IPS DF 6.9 (cell line): ENCODE data around the gene SLC25A41.
"Not testable (repeated sequence)": the region's sequence is repeated elsewhere in the genome, so short reads cannot be mapped to it uniquely, and the experiment has no call there.

Experiments
- DNase-seq: peaks from one replicate; pipeline ENCODE4 v3.0.0-alpha.2; 2013; ENCODE audit warnings: low read depth, low spot score
- H3K27ac ChIP-seq: one replicate; pipeline ENCODE4 v1.5.1; 2013; ENCODE audit warnings: low read length, control low read depth
- H3K27me3 ChIP-seq: 2 replicates; pipeline ENCODE4 v1.6.1; 2013; ENCODE audit warnings: mild to moderate bottlenecking, low read length; ENCODE audit not compliant: control insufficient read depth, insufficient read depth
- H3K36me3 ChIP-seq: 2 replicates; pipeline ENCODE4 v1.6.1; 2013; ENCODE audit warnings: low read length; ENCODE audit not compliant: control insufficient read depth, insufficient read depth
- H3K4me1 ChIP-seq: 2 replicates; pipeline ENCODE4 v1.6.1; 2013; ENCODE audit warnings: low read length; ENCODE audit not compliant: control insufficient read depth, insufficient read depth
- H3K4me3 ChIP-seq: 2 replicates; pipeline ENCODE4 v1.5.1; 2013; ENCODE audit warnings: mild to moderate bottlenecking, low read length
- H3K9me3 ChIP-seq: 2 replicates; pipeline ENCODE4 v1.6.1; 2013; ENCODE audit warnings: low read length, inconsistent platforms; ENCODE audit not compliant: control insufficient read depth, insufficient read depth
- WGBS: extraction: QIAGEN DNeasy Blood & Tissue Kit; methylation state at CpG from one replicate; pipeline ENCODE4 v1.1.7; 2013; ENCODE audit warnings: mixed read lengths, missing lambda C conversion rate; ENCODE audit not compliant: insufficient read length, insufficient coverage; 5-methylcytosine and 5-hydroxymethylcytosine counted together

The SLC25A41 gene

GRCh38 chr19:6428692-6429418, 4.7 kb downstream of the SLC25A41 start:
- no CpG with 5 or more reads among the region's 2 CpGs for WGBS
- H3K27me3 ChIP-seq, H3K27ac ChIP-seq, H3K9me3 ChIP-seq, H3K4me1 ChIP-seq, H3K4me3 ChIP-seq, DNase-seq, H3K36me3 ChIP-seq: not testable (repeated sequence)

- Histone ChIP-seq H3K27me3 (no peaks in the 10 kb centered on the region), H3K27ac (no peak overlapping the region), H3K9me3 (no peaks in the 10 kb centered on the region; the same call in 1 of the 2 replicates), H3K4me3 (no peak overlapping the region), H3K36me3 (no peaks in the 10 kb centered on the region), H3K4me1 (no peaks in the 10 kb centered on the region)
- WGBS, result no CpG with 5 or more reads among the region's 18 CpGs
- no peak for DNase-seq
Observed at GRCh38 chr19:6427131-6427530, 6.4 kb downstream of the SLC25A41 start.

DNA sequence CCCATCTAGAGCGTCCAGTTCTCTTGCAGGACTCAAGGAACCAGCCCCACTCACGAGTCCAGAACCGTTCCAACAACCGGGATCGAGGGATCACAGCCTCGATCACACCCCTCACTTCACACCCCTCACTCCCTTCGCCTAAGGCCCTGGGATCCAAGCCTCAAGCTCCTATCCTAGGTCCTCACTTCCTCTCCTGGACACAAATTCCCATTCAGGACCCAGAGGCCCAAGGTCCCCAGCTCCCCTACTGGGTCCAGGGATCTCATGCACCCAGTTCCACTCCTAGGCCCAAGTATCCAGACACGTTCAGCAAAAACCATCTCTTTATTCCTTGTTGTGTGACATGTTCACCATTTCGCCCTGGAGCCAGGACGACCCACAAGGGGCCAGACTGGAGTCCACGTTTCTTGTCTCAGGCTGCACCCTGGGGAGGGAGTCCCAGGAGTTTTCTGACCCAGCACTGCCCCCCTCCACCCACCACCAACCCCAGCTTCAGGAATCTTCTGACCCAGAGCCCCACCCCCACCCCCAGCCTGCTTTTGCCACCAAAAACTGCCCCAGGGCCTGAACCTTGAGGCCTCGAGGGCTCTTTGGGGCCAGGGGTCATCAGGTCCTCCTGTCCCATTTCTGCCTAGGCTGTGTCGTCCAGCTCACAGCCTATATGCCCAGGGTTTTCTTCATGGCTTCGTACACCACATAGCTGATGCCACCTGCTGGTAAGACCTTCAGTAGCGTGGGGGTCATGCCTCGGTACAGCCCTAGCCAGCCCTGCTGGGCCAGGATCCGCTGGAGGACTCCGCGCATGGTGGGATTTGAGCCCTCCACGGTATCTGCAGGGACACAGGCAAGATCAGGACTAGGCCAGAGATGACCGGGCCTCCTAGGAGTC, 7.6 kb downstream of the SLC25A41 start:
- H3K36me3 ChIP-seq, result peaks cover 7% of the 10 kb centered on the region
- no peaks in the 10 kb centered on the region; the same call in 1 of the 2 replicates for H3K9me3 ChIP-seq
- H3K4me1 ChIP-seq, result no peaks in the 10 kb centered on the region
- no CpG with 5 or more reads among the region's 21 CpGs for WGBS
- no peaks in the 10 kb centered on the region for H3K27me3 ChIP-seq
- H3K4me3 ChIP-seq, result no peak overlapping the region
- H3K27ac ChIP-seq, result no peak overlapping the region
- no peak for DNase-seq

DNA sequence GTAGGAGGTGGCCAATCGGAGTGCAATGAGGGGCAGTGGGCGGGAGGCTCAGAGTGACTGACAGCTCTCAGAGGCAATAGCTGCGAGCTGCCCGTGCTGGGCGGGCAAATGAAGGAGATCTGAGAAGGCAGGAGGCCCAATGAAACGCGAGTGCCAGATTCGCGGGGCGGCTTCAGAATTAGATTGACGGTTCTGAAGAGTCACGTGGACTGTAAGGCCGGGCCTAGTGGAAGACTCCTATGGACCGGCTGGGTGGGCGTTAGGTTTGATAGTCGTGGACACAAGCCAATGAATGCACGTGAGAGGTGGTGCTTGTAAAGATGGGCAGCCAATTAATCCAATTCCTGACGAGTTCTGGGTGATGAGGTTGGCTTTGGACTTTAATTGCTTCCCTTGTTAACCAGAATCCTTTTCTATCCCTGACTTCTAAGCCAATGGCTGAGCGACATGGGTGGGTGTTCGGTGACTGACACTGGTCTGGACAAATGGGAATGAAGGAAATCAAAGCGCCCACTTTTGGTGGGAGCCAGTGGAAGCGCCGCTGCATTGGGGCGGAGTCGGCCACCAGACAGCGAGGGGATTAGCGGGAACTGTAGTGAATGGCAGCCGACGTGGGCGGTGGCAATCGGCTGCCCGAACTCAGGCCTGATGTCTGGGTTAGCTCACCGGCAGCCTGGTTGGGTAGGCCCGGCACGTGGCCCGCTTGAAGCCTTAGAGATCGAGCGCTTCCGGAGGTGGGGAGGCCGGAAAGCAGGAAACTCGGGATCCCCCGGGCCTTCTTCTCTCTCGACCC, 8.4 kb downstream of the SLC25A41 start:
- WGBS, result no CpG with 5 or more reads among the region's 43 CpGs
- H3K27me3 ChIP-seq, result no peaks in the 10 kb centered on the region
- H3K4me1 ChIP-seq, result no peaks in the 10 kb centered on the region
- no peak overlapping the region for H3K4me3 ChIP-seq
- no peak overlapping the region for H3K27ac ChIP-seq
- peak; percentile 100 for DNase-seq
- no peaks in the 10 kb centered on the region; the same call in 1 of the 2 replicates for H3K9me3 ChIP-seq
- peaks cover 14% of the 10 kb centered on the region for H3K36me3 ChIP-seq

GRCh38 chr19:6424195-6424938, 9.2 kb downstream of the SLC25A41 start, which contains the start of gene KHSRP:
KHSRP (minus strand) TSS chr19:6424811; CDS start chr19:6424701, 110 bp downstream.
- Histone ChIP-seq H3K36me3 (peaks cover 21% of the 10 kb centered on the region), H3K27me3 (no peaks in the 10 kb centered on the region), H3K4me1 (no peaks in the 10 kb centered on the region), H3K9me3 (no peaks in the 10 kb centered on the region; the same call in 1 of the 2 replicates), H3K4me3 (peak within 1 kb of the TSS; percentile 69), H3K27ac (no peak within 1 kb of the TSS)
- DNase-seq, result no peak
- WGBS, result no CpG with 5 or more reads among the region's 114 CpGs

DNA sequence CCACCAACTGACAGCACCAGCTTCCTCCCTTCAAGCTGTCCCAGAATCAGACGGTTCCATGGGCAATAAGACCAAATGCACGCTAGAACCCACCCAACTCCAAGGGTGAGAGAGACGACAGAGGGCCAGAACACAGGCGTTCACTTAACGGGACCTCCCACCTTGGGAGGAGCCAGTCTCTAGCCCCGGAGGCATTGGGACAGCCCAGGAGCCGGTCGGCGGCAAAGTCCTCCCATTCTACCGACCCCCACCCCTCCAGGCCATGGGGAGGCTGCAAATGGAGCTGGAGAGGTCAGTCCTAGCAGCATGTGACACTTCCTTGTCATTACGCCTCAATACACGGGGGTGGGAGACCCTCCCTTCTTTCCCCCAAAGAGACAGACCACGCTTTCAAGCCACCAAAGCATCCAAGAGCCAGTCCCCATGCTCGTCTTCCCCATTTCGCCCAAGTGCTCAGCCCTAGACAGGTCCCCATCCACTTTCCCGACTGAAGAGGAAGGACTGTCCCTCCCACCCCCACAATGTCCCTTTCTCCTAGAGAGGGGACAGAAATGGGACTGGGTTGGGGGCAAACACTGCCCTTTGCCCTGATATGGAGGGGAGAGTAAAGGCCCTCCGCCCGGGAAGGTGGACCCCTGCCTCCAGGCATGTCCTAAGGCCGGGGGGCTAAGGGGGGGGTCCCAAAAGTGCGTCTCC, 9.9 kb downstream of the SLC25A41 start:
- no peak for DNase-seq
- no CpG with 5 or more reads among the region's 20 CpGs for WGBS

DNA sequence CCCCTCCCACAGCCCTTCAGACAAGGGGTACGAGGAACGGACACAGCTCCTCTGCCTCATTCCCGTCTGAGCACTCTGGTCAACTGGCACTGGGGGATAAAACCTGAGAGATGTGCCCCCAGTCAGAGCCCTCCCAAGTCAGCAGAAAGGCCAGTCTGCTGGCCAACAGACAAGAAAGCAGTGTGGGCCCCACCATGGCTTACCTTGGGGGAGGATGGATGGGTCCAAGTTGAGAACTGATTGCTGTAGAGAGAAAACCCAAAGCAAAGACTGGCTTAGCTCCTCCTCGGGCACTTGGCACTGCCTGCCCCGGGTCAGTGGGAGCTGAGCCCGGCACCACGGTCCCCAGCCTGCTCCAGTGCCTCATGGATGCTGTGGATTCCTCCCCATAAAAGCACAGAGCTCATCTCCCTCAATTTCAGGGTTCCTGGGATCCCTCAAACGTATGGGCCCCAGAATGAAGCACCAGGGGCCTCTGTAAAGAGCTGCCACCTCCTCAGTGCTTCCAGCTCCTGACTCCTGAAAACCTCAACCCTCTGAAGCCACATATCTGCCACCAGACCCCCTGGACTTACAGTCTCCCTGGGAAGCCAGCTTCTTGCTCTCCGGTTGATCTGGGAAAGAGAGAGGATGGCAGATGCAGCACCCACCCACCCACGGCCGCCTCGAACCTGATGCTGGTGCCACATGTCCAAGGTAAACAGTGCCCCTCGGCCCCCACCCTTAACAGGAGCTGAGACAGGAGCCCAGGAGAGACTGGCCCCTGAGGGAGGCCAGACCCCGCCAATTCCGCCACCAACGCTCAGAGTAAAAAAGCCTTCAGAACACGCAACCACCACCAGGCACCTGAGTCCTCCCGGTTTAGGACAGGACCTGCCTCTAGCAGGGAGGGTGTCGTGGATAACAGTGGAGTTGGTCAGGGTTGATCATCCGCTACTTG, 12.2 kb downstream of the SLC25A41 start:
- Histone ChIP-seq H3K36me3 (peaks cover 51% of the 10 kb centered on the region), H3K9me3 (no peaks in the 10 kb centered on the region; the same call in 1 of the 2 replicates), H3K27me3 (no peaks in the 10 kb centered on the region), H3K27ac (no peak overlapping the region), H3K4me1 (no peaks in the 10 kb centered on the region), H3K4me3 (no peak overlapping the region)
- WGBS, result no CpG with 5 or more reads among the region's 20 CpGs
- no peak for DNase-seq

More for the DNA sequence above, 9.9 kb downstream of the SLC25A41 start:
- Histone ChIP-seq H3K27ac (no peak overlapping the region), H3K9me3 (no peaks in the 10 kb centered on the region; the same call in 1 of the 2 replicates), H3K4me1 (no peaks in the 10 kb centered on the region), H3K27me3 (no peaks in the 10 kb centered on the region), H3K36me3 (peaks cover 28% of the 10 kb centered on the region), H3K4me3 (peak overlapping the region; percentile 69)

DNA sequence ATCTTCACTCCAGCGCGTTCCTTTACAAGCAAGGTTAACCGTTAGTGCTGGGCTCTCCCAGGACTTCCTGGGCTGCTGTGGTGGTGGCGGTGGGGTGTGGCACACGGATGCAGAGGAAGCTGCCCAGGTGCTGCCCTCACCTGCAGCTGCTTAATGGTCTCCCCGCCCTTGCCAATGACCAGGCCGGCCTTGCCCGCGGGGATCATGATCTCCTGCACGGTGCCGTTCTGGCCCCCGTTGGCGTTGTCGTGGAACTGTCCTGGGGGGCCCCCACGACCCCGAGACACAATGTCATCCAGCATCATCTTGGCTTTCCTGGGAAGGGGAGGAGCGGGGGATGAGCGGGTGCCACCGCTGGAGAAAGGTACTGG, 15.0 kb downstream of the SLC25A41 start:
- WGBS, result no CpG with 5 or more reads among the region's 19 CpGs
- Histone ChIP-seq H3K36me3 (peaks cover 71% of the 10 kb centered on the region), H3K9me3 (no peaks in the 10 kb centered on the region), H3K27me3 (no peaks in the 10 kb centered on the region), H3K27ac (no peak overlapping the region), H3K4me1 (no peaks in the 10 kb centered on the region; the same call in 1 of the 2 replicates), H3K4me3 (no peak overlapping the region)
- DNase-seq, result no peak
